Adipose tissue (tissue), 3 donors: Measurements from ENCODE around the gene HCRTR1. TPM values are rescaled to one million over a fixed set of nuclear protein-coding genes. Genes with fewer than 3 reads are reported as not detected.

Experiments
- H3K27ac ChIP-seq: one replicate; pipeline ENCODE4 v1.5.1; 2013; ENCODE audit warnings: low read depth, low read length
- WGBS, 3 donors: extraction: QIAGEN DNeasy Blood & Tissue Kit; methylation state at CpG; one replicate each; pipeline ENCODE4 v1.1.7; 2013; 5-methylcytosine and 5-hydroxymethylcytosine counted together
- polyA plus RNA-seq, 3 donors: library from polyadenylated mRNA; stranded (reverse); fragments of 200-250 nt; gene quantifications; one replicate each; pipeline ENCODE4 v1.2.3, GENCODE V29; 2013
- donor health status: healthy with polysubstance abuse.
- donor health status: Bipolar disorder and iron deficiency.
- donor health status: healthy.

Gene HCRTR1
- 1 to 10 TPM in 1 of 3 donors, under 1 TPM in 2; 0.08 to 1.3 (median 0.25) TPM for polyA plus RNA-seq

DNA sequence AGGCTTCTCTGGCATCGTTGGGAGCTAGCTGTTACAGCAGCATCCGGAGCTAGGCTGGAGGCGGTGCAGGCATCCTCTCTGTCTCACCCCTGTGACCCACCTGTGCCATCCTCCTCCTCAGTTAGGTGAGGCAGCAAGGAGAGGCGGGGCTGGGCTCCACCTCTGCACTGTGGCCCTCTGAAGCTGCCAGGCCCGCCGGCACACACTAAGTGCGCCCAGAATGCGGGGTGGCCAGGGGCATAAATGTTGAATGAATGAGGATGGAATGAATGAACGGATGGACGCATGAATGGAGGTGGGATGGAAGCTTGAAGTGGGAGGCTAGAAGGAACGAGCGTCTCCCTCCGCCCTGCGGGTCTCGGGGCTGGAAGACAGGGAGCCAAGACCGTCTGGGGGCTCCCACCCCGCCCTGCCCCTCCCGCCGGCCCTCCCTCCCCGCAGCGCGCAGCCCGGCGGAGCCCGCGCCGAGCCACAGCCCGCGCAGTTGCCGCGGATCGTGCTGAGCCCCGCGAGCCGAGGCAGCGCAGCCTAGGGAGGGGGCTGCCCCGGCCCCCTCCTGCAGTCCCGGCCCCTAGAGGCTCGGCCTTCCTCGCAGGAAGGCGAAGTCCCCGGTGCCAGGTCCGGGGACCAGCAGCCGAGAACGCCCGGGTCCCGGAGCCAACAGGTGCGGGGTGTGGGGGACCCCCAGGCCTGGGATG is at the start of gene HCRTR1:
Gene HCRTR1, plus strand, starts transcription at position 472 of the 698 bp plus-strand sequence. CDS start 1,504 bp downstream, outside the sequence.
- no peak within 1 kb of the TSS for H3K27ac ChIP-seq
- 9 to 12% (median 10%) methylated on average over 40 to 48 of the region's 48 CpGs for WGBS, 3 donors

DNA sequence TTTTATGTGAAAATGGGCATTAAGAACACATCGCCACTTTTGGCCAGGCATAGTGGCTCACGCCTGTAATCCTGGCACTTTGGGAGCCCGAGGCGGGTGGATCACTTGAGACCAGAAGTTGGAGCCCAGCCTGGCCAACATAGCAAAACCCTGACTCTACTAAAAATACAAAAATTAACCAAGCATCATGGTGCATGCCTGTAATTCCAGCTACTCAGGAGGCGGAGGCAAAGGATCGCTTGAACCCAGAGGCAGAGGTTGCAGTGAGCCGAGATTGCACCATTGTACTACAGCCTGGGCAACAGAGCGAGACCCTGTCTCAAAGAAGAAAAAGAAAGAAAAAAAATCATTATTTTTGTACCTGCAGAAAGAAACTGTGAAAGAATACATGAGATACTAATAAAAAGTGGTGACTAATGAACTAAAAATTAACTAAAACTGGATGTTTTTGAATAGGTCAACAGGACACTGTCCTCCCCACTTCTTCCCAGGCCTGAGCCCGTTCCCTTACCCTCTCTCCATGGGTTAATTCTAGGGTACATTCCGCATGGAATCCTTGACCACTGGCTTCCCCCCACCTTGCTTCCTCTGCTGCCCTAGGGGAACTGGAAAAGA is 49.4 kb upstream of the HCRTR1 start:
- WGBS, 3 donors, result 81 to 87% (median 82%) methylated on average over 10 of the region's 10 CpGs
- H3K27ac ChIP-seq, result no peak overlapping the region

DNA sequence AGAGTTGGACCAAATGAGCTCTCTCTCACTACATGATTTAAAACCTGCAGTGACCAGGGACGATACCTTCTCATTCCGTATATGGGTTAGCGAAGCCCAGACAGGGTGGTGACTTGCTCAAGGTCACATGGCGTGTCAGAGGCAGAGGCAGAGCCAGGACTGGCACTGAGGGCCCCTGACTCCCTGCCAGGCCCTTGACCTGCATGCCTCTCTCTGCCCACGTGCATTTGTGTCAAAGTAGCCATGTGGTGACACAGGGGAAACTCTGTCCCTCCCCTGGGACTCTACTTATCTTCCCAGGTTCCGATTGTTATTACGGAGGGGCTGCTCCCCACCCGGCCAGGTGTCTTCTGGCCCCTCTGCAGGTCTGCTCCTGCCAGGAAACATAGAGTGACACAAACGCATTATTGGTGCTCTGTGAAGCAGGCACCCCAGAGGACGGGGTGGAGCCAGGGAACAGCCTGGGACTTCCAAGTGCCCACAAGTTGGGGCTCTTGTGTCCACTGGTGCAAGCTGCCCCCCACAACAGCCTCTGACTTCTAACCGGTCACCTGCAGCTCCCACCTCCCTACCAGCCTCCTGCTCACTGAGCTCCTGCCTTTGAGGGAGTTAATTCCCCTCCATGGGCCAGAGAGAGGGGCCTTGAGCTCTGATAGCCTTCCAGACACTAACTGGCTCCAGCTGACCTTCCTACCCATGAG is 48.4 kb upstream of the HCRTR1 start:
- H3K27ac ChIP-seq, result no peak overlapping the region
- 38 to 82% (median 73%) methylated on average over 11 of the region's 11 CpGs for WGBS, 3 donors

DNA sequence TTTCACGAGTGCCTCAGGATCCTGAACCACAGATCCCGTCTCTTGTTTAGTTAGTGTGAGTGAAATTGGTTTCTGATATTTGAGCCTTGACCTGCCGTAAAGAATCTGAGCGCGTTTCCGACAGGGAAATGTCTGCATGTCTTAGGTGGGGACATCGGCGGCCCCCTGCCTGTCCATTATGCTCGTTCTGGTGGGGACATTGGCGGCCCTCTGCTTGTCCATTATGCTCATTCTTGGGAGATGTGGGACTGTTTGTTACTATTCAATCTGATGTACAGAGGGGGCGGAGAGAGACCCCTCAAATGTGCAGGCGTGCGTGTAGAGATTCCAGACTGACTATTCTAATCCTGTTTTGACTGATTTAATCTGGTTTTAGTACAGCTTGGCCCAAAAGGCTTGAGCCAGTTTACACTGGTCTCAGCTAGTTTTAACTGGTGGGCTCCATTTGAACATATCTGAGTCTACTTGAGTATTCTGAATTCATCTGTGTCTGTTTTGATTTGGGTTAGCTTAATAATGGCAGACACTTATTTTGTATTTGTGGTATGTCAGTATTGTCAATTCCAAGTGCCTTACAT is 47.8 kb upstream of the HCRTR1 start:
- H3K27ac ChIP-seq, result no peak overlapping the region
- WGBS, 3 donors, result 88 to 93% (median 89%) methylated on average over 13 of the region's 13 CpGs

DNA sequence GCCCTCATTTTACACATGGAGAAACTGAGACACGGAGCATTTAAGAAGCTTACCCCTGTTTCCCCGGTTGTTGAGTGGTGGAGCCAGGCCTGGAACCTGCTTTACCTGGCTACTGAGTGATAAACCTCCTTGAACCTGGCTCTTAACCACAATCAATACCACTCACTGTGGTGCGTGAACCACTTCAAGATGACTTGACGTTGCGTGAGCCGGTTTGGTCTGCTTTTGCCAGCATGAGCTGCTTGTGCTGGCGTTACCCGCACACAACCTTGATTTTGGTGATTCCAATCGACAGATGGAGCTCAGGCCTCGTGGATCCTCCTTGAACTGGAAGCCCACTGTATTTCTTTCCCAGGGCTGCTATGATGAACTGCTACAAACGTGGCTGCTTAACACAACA is 47.3 kb upstream of the HCRTR1 start:
- WGBS, 3 donors, result 72 to 97% (median 92%) methylated on average over 11 of the region's 11 CpGs
- H3K27ac ChIP-seq, result no peak overlapping the region

DNA sequence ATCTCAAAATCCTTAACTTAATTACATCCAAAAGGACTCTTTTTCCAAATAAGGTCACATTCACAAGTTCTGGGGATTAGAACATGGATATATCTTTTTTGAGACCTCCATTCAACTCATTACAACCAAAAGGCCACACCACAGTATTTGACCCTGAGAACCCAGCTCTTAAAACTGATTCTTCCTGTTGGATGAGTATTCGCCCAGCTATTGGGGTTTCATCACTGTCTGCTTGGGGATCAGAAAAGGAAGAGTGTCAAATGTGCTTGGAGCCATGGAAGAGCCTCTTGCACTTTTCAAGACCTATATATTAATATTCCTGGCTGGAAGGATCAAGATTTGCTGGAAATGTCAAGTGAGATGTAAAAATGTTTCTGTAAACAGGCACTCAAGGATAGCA is 46.6 kb upstream of the HCRTR1 start:
- no peak overlapping the region for H3K27ac ChIP-seq

DNA sequence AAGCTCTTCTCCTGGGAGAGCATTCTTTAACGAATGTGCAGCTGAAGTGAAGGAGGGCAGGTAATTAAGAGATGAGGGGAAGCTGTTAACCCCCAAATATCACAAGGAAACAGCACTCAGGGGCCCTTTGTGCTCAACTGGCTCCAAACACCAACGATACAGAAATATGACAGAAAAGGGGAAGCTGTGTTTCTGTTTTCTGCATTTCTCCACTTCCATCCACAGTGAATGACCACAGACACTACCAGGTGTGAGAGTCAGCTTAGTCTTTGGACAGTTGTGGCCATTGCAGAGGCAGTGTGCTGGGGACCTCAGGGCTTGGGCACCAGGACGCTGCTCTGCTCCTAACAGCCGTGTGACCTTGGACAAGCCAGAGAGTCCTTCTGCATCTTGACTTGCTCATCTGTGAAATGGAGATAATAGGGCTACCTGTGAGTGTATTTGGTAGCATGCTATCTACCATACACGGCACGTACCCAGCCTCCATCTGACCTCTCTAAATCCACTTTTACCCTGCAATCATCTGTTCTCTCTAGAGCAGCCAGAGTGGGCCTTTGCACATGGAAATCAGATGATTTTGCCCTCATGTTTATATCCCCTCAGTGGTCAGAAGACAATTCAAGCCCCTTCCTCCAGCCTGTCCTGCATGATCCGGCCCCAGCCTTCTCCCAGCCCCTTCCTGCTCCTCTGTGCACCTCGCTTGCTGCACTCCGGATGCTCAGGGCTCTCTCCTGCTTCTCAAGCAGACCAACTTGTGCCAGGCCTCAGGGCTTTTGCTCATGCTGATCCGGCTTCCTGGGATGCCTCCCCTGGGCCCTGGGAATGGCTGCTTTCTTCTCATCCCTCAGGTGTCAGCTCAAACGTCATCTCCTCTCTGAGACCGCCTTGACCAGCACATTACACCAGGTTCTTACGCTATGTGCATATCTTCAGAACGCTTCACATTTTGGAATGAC is 45.9 kb upstream of the HCRTR1 start:
- H3K27ac ChIP-seq, result no peak overlapping the region
- WGBS, 3 donors, result 78 to 85% (median 80%) methylated on average over 14 of the region's 14 CpGs

More for the DNA sequence above, 46.6 kb upstream of the HCRTR1 start:
- WGBS, 3 donors, result 64 to 86% (median 65%) methylated on average over 1 of the region's 1 CpG

DNA sequence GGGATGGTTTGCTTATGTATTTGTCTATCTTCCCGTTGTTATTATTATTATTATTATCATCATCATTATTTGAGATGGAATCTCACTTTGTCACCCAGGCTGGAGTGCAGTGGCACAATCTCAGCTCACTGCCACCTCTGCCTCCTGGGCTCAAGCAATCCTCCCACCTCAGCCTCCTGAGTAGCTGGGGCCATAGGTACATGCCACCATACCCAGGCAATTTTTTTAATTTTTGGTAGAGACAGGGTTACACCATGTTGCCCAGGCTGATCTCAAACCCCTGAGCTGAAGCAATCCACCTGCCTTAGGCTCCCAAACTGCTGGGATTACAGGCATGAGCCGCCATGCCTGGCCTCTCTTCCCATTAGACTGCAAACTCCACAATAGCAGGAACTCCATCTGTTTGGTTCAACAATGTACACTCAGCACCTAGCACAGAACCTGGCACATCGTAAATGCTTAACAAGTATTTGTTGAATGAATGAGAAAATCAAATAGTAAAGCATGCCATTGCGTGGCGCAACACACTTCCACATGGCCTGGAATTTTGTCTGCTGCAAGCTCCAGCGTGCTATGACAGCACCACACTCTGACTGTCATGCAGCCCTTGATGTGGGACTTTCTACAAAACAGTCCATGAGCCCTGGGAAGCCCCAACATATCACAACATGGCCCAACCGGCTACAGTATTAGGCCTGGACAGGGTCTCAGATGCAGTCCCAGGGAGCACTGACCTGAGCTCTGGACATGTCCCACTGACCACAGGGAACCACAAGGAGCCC is 45.0 kb upstream of the HCRTR1 start:
- H3K27ac ChIP-seq, result no peak overlapping the region
- WGBS, 3 donors, result 72 to 82% (median 81%) methylated on average over 7 of the region's 7 CpGs

DNA sequence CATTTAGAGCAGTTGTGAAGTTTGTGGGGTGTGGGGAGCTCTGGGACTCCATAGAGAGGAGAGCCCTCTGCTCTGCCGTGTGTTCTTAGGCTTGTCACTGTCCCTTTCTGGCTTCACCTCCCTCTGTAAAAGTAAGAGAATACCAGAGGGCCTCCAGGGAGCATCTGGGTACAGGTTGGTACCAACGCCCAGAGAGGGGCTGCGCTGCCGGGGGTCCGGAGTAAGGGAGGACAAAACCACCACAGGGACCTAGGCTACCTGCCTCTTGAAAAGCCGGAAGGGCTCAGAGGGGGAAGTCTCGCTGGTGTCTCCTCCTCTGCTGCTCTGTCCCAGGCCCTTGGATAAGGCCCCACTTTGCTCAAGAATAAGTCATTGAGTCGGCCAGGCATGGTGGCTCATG is 44.2 kb upstream of the HCRTR1 start:
- 80 to 93% (median 84%) methylated on average over 8 of the region's 8 CpGs for WGBS, 3 donors

DNA sequence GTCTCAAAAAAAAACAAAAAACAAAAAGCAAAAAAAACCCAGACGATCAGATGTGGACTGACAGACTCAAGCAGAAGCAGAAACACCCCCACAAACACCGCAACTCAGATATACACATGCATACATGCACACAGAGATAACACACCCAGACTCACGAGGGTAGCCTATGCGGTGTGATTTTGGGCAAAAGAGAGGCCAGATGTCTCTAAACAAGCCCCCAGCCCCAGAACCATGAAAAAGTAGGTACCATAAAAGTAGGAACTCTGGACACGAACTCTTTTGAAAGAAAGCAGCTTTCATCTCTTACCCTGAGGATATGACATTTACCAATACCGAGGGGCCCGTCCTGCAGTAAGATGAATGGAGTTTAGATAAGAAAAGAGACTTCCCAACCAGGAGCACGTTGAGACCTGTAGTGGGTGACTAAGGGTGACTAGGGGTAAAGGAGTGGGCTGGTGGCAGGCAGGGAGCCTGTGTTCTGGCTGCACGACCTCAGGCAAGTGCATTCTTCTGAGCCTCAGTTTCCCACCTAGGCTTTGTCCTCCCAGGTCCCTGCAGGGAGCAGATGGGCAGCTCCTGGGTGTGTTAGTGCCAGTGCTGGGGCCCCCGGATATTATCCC is 42.6 kb upstream of the HCRTR1 start:
- 48 to 61% (median 52%) methylated on average over 10 of the region's 10 CpGs for WGBS, 3 donors
- no peak overlapping the region for H3K27ac ChIP-seq

More for the DNA sequence above, 44.2 kb upstream of the HCRTR1 start:
- H3K27ac ChIP-seq, result no peak overlapping the region

DNA sequence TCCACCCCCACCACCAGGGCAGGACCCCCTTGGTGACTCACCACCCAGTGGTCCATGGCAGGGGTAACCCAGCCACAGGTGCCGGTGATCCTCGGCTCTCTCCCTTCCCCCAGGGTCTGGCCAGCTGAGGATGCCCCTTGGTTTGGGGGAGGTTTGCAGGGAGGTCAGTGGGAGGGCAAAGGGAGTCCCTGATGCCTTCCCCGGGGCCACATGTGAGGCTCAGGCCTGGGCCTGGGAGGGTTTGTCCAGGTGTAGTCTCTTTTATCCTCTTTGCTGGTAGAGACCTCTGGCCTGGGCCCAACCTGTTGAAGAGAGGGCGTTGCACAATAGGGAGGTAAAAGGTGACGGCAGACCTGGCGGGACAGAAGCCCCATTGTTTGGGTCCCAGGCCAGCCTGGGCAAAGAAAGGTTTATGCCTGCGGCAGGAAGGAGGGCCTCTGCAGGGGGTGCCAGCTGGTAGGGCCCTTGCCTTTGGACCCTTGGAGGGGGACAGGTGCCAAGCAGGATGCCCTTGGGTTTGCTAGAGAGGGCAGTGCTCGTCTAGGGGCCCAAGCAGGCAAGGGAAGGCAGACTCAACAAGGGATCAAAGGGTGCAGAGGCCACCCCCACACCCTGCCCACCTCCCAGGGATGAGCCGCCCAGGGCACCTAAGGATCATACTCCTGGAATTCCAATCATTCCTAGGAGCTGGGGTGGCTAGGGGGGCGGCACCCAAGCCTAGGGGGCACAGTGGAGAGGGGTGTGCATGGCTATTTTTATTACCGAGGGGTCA is 41.9 kb upstream of the HCRTR1 start:
- H3K27ac ChIP-seq, result no peak overlapping the region
- WGBS, 3 donors, result 63 to 72% (median 70%) methylated on average over 11 of the region's 11 CpGs

DNA sequence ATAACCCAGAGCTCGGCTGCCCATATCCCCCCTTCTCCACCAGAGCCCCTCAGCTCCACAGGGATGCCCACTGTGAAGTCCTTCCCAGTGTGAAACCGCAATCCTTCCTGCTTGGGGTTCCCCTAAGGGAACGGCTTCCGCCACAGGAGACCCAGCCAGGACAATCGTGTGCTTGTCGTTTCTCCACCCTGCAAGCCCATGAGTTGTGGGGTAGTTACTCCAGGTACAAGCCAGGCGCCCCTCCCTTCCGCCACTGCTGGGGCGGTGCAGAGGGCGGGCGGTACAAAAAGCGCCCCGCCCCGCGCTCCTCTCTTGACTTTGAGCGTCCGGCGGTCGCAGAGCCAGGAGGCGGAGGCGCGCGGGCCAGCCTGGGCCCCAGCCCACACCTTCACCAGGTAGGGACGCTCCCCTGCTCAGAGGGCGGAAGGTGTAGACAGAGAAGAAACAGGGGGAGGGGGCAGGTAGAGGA is 41.3 kb upstream of the HCRTR1 start, which contains the start of gene TINAGL1:
Gene TINAGL1, plus strand, starts transcription at position 315 of the 469 bp plus-strand sequence. CDS start 634 bp downstream, outside the sequence.
- no peak within 1 kb of the TSS for H3K27ac ChIP-seq
- WGBS, 3 donors, result 12 to 17% (median 12%) methylated on average over 25 of the region's 25 CpGs

DNA sequence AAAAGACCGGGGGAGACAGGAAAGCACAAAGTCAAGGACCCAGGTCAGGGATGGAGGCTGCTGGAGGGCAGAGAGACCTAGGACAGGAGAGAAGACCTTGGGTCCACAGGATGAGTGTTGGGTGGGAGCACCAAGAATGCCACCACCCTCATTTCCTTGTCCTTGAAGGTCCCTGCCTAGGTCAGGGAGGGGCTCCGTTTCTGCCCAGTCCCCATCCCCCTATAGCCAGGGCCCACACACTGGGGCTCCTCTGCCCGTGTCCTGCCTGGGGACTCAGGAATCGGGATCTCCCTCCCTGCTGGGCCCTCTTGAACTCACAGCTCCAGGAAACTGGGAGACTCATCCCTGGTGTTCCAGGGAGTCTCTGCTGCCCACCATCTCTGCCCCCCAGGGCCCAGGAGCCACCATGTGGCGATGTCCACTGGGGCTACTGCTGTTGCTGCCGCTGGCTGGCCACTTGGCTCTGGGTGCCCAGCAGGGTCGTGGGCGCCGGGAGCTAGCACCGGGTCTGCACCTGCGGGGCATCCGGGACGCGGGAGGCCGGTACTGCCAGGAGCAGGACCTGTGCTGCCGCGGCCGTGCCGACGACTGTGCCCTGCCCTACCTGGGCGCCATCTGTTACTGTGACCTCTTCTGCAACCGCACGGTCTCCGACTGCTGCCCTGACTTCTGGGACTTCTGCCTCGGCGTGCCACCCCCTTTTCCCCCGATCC is 40.6 kb upstream of the HCRTR1 start:
- H3K27ac ChIP-seq, result no peak overlapping the region
- WGBS, 3 donors, result 61 to 66% (median 61%) methylated on average over 26 to 27 of the region's 27 CpGs

DNA sequence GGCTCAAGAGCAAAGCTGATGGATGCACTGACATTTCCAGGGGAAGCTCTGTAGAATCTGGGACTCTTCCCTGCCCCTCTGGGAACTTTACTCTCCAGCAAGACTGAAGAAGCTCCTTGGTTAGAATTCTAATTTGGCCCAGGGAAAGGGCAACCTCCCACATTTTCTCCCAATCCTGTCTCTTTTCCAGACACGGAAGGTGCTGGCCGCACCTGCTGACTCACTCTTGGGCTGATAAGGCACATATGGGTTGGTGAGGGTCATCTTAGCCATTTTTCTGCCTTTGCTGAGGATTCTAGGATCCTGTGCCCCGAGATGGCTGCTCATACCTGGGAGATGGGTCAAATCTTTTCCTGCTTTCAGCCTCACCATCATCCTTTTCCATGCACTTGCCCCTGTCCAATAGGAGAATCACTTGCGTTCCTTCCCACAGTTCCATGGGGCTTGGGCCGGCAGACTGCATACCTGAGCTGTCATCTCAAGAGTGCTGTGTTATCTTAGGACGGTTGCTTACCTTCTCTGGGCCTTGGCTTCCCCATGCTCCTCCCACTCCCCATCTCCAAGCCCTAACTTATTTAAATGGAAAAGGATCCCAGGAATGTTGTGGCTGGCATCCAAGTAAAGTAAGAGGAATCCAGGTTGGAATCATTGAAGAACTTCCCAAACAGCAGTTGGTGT is 39.8 kb upstream of the HCRTR1 start:
- WGBS, 3 donors, result 41 to 58% (median 57%) methylated on average over 6 of the region's 6 CpGs
- no peak overlapping the region for H3K27ac ChIP-seq

DNA sequence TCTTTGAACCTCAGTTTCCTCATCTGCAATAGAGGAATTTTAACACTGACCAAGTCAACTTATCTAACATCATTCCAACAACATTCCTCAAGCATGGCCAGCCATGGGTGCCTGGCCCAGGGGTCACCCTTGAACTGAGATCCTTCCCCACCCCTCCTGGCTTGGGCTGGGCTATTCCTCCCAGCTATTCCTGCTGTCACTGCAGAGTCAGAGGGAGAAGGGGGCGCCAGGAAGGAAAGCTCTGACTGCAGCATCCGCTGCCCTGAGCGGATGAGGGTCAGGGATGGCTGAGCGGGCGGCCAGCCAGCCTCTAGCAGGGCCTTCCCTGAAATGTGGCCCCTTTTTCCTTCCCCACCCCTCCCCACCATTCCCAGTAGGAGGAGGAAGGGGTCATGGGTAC is 38.1 kb upstream of the HCRTR1 start:
- no peak overlapping the region for H3K27ac ChIP-seq
- 58 to 75% (median 74%) methylated on average over 3 to 5 of the region's 5 CpGs for WGBS, 3 donors
